ENCODE data around the gene ZBTB7C.

The ZBTB7C gene

DNA sequence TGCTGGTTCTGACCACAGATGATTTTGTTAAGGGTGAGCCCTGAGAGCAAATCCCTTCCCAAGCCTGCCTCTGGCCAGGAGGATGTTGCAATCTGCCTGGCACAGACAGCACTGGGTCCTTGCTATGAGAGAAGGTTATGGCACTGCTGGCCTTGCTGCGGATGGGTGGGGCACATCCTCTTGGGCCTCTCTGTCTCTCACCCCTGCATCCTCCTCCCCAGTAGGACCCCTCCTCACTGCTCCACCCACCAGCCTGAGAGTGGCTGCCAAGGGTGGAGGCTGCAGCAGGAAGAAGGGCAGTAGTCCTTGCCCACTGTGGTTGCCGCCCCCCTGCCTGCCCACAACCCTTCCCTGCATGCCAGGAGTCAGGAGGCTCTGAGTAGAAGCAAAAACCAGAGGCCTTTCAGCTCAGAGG, 180.9 kb downstream of the ZBTB7C start:
- H3K27ac ChIP-seq = no peak overlapping the region
- H3K27me3 ChIP-seq = peaks cover 11% of the 10 kb centered on the region
- peaks cover 50 to 52% of the 10 kb centered on the region in 2 experiments for H3K4me1 ChIP-seq (ENCODE audit: control insufficient read depth in 1 of 2, insufficient read depth in 1 of 2, low read depth in 1 of 2, low read length in 1 of 2)
- no peaks in the 10 kb centered on the region for H3K9me3 ChIP-seq
- TF ChIP-seq, protein P1, sequence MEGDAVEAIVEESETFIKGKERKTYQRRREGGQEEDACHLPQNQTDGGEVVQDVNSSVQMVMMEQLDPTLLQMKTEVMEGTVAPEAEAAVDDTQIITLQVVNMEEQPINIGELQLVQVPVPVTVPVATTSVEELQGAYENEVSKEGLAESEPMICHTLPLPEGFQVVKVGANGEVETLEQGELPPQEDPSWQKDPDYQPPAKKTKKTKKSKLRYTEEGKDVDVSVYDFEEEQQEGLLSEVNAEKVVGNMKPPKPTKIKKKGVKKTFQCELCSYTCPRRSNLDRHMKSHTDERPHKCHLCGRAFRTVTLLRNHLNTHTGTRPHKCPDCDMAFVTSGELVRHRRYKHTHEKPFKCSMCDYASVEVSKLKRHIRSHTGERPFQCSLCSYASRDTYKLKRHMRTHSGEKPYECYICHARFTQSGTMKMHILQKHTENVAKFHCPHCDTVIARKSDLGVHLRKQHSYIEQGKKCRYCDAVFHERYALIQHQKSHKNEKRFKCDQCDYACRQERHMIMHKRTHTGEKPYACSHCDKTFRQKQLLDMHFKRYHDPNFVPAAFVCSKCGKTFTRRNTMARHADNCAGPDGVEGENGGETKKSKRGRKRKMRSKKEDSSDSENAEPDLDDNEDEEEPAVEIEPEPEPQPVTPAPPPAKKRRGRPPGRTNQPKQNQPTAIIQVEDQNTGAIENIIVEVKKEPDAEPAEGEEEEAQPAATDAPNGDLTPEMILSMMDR (IDR thresholded peaks at IDR 0.05) = no peak
- H3K4me3 ChIP-seq (ENCODE audit: low read depth in 1 of 2, low read length in 1 of 2) = no peak overlapping the region
- H3K36me3 ChIP-seq = no peaks in the 10 kb centered on the region

DNA sequence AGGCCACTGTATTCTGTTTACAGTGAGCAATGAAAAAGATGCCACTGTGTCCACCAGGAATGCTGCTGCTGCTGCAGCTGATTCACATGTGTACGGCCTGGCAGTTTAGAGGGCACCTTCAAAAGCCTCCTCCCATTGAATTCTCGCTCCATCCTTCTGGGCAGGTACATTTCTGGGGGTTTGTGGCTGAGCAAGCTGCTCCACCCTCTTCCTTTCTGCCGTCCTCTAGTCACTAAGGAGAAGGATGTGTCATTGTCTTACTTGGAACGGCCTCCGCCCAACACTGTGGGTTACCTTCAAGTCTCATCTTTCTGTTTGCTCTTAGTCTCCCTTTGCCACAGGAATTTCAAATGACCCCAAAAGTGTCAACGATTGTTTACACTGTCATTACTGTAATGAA, 182.0 kb downstream of the ZBTB7C start:
- Histone ChIP-seq H3K9me3 (no peaks in the 10 kb centered on the region), H3K4me3 (ENCODE audit: low read depth in 1 of 2, low read length in 1 of 2) (no peak overlapping the region), H3K27ac (no peak overlapping the region), H3K36me3 (no peaks in the 10 kb centered on the region), H3K27me3 (peaks cover under 1% of the 10 kb centered on the region), H3K4me1 (ENCODE audit: control insufficient read depth in 1 of 2, insufficient read depth in 1 of 2, low read depth in 1 of 2, low read length in 1 of 2) (peaks cover 61 to 63% of the 10 kb centered on the region in 2 experiments)
- TF ChIP-seq, protein P1 (IDR thresholded peaks at IDR 0.05) = no peak

DNA sequence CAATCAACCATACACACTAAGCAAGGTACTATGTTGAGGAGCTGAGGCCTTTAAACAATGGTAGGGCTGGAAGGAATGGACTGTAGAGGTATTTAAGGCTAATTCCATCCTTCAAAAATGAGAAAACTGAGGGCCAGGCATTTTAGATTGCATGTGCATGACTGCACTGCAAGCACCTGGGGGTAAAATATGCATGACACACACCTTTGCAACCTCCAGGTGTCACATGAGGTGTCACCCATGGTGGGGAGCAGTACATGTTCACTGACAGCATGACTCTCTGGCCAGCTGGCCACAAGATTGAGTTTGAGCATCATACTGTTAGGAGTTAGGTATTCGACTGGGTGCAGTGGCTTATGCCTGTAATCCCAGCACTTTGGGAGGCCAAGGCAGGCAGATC, 182.8 kb downstream of the ZBTB7C start:
- H3K27me3 ChIP-seq = no peaks in the 10 kb centered on the region
- TF ChIP-seq, protein P1 (IDR thresholded peaks at IDR 0.05) = no peak
- no peak overlapping the region for H3K4me3 ChIP-seq (ENCODE audit: low read depth in 1 of 2, low read length in 1 of 2)
- no peaks in the 10 kb centered on the region for H3K9me3 ChIP-seq
- no peaks in the 10 kb centered on the region for H3K36me3 ChIP-seq
- peaks cover 63 to 67% of the 10 kb centered on the region in 2 experiments for H3K4me1 ChIP-seq (ENCODE audit: control insufficient read depth in 1 of 2, insufficient read depth in 1 of 2, low read depth in 1 of 2, low read length in 1 of 2)
- H3K27ac ChIP-seq = no peak overlapping the region

DNA sequence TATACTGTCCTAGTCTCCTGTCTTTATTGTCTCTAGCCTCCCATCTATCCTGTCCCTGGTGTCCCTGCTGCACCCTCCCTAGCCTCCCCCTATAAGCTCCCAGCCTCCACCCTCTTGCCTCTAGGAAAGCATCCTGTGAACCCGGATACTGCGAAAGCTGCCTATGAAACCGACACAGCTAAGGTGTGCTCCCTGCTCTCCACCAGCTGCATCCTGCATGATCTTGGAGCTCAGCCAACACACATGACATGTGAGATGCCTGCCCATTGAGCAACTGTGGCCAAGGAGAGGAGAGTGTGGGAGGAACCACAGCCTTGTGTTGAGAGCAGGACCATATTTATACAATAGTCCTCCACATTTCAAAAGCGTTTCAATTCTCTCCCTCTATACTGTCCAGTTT, 187.1 kb downstream of the ZBTB7C start:
- Histone ChIP-seq H3K27me3 (no peaks in the 10 kb centered on the region), H3K4me1 (ENCODE audit: control insufficient read depth in 1 of 2, insufficient read depth in 1 of 2, low read depth in 1 of 2, low read length in 1 of 2) (peaks cover 49 to 53% of the 10 kb centered on the region in 2 experiments), H3K36me3 (no peaks in the 10 kb centered on the region), H3K4me3 (ENCODE audit: low read depth in 1 of 2, low read length in 1 of 2) (no peak overlapping the region), H3K9me3 (no peaks in the 10 kb centered on the region), H3K27ac (no peak overlapping the region)
- TF ChIP-seq, protein P1 (IDR thresholded peaks at IDR 0.05) = no peak

DNA sequence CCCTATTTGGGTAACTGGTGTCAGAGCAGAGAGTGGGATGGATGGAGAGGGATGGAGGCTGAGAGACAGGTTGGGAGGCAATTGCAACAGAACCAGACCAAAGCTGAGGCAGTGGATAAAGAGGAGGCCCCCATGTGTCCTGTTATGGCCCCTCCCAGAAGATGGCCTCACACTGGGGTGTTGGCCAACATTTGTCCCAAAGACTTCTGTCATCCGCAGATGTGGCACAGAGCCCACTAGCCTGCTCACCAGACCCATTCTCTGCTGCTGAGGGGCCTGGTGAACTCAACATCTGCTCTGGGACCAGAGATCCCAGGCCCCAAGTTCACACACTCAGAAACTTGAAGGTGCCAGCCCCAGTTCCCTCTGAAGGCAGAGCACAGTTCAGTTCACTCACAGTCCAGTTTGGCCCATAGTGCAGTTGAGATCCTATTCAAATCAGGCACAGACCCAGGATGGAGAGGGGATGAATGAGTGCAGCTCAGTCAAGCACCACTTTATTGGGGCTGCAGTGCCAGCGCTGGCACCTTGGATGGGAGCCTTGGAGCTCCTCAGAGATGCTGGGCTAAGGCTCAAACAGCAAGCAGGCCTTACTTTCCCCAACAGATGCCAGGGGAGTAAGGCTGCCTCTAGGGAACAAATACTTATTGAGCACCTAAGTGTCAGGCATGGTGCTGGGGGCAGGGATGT, 189.2 kb downstream of the ZBTB7C start:
- Histone ChIP-seq H3K27me3 (peaks cover 4% of the 10 kb centered on the region), H3K27ac (no peak overlapping the region), H3K9me3 (no peaks in the 10 kb centered on the region), H3K4me3 (ENCODE audit: low read depth in 1 of 2, low read length in 1 of 2) (no peak overlapping the region), H3K36me3 (no peaks in the 10 kb centered on the region), H3K4me1 (ENCODE audit: control insufficient read depth in 1 of 2, insufficient read depth in 1 of 2, low read depth in 1 of 2, low read length in 1 of 2) (peaks cover 29 to 32% of the 10 kb centered on the region in 2 experiments)
- TF ChIP-seq, protein P1 (IDR thresholded peaks at IDR 0.05) = no peak

Data from neutrophil (primary cell).